SK-N-SH (cell line): Measurements from ENCODE around the gene MACROD1.

Experiments
- FOSL2 ChIP-seq: IDR thresholded peaks from 2 replicates; pipeline ENCODE4 v1.4.0; 2012; ENCODE audit warnings: low read depth, mild to moderate bottlenecking, moderate library complexity, borderline replicate concordance
- RAD21 ChIP-seq: IDR thresholded peaks from 2 replicates; pipeline ENCODE4 v1.6.1; 2012; ENCODE audit warnings: mild to moderate bottlenecking, low read length
- SIN3A ChIP-seq: IDR thresholded peaks from 2 replicates; pipeline ENCODE4 v1.6.1; 2012; ENCODE audit warnings: low read depth, mild to moderate bottlenecking, low read length, moderate library complexity, borderline replicate concordance

- TF ChIP-seq FOSL2: no peak
- no peak for TF ChIP-seq SIN3A
- no peak for TF ChIP-seq RAD21
These were observed 35.6 kb upstream of the MACROD1 start for GRCh38 chr11:64201543-64201942.
